ENCODE results near the gene FBXW11. TPM values are rescaled to one million over a fixed set of nuclear protein-coding genes. Genes with fewer than 3 reads are reported as not detected.
"Not testable (repeated sequence)": the region's sequence is repeated elsewhere in the genome, so short reads cannot be mapped to it uniquely, and the experiment has no call there.

The FBXW11 gene
- total RNA-seq, 1 experiment from 2014 or later, result 34.9 TPM

DNA sequence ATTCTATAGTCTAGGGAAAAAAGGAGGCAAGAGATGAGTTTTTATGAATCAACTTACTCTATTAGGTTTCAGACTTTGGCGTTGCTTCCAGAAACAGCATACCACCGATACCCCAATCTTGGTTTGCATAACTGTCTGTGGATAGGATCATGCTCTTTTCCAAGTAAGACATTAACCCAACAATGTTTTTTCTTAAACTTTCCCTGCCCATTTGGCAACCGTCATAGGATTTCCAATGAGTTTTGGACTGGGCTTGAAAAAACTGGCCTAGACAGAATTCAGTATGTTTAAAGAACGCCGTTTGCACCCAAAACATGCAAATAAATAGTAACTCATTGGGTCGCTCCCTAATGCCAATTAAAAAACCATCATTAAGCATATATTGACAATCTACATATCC, 114.8 kb downstream of the FBXW11 start:
- ChIA-PET POLR2A (ENCODE audit: low non-redundant PET) (no interaction called here), CTCF (no interaction called here)
- Histone ChIP-seq H3K4me1 (ENCODE audit: insufficient read depth, low read length, poor library complexity, severe bottlenecking) (peaks cover 8% of the 10 kb centered on the region), H3K9me3 (ENCODE audit: low read depth, low read length, poor library complexity, severe bottlenecking) (no peaks in the 10 kb centered on the region), H3K4me3 (ENCODE audit: low read depth, low read length, poor library complexity, severe bottlenecking) (no peak overlapping the region), H3K36me3 (ENCODE audit: insufficient read depth, low read length, poor library complexity, severe bottlenecking) (no peaks in the 10 kb centered on the region), H3K27me3 (replicated peaks; ENCODE audit: insufficient read depth, low read depth, low read length, poor library complexity) (no peaks in the 10 kb centered on the region), H3K27ac (ENCODE audit: low read depth, low read length, poor library complexity, severe bottlenecking) (no peak overlapping the region)
- no peak for DNase-seq (ENCODE audit: low spot score)
- TF ChIP-seq, protein P1, sequence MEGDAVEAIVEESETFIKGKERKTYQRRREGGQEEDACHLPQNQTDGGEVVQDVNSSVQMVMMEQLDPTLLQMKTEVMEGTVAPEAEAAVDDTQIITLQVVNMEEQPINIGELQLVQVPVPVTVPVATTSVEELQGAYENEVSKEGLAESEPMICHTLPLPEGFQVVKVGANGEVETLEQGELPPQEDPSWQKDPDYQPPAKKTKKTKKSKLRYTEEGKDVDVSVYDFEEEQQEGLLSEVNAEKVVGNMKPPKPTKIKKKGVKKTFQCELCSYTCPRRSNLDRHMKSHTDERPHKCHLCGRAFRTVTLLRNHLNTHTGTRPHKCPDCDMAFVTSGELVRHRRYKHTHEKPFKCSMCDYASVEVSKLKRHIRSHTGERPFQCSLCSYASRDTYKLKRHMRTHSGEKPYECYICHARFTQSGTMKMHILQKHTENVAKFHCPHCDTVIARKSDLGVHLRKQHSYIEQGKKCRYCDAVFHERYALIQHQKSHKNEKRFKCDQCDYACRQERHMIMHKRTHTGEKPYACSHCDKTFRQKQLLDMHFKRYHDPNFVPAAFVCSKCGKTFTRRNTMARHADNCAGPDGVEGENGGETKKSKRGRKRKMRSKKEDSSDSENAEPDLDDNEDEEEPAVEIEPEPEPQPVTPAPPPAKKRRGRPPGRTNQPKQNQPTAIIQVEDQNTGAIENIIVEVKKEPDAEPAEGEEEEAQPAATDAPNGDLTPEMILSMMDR (conservative IDR thresholded peaks at IDR 0.05; ENCODE audit: low read depth, low read length), result no peak
- no peak for TF ChIP-seq EZH2 (IDR thresholded peaks at IDR 0.05; ENCODE audit: borderline replicate concordance, low read depth, low read length, poor library complexity, severe bottlenecking)
- intact Hi-C loops (cut with micrococcal nuclease; ENCODE audit: unreplicated experiment), result no loop called here
- no TSS peak for BruUV-seq (replicated peaks)

DNA sequence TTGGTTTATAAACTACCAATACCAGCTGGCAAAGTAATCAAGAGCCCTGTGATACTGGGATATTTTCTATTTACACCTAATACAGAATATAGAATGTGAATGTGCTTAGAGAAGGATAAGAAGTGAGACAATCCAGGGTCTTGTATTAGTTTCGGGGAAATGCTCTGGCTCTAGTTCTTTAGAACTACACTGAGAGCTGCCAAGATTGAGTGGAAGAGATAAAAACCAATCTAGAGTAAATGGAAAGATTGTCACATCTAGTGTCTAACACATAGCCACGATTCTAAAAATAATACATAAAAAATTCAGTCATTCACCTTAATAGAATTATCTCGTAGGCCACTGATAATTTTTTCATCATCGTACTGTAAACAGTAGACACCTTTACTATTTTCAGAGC, 115.3 kb downstream of the FBXW11 start:
- no peaks in the 10 kb centered on the region for H3K9me3 ChIP-seq (ENCODE audit: low read depth, low read length, poor library complexity, severe bottlenecking)
- H3K27ac ChIP-seq (ENCODE audit: low read depth, low read length, poor library complexity, severe bottlenecking), result no peak overlapping the region
- no peak overlapping the region for H3K4me3 ChIP-seq (ENCODE audit: low read depth, low read length, poor library complexity, severe bottlenecking)
- ChIA-PET CTCF (no interaction called here), POLR2A (ENCODE audit: low non-redundant PET) (no interaction called here)
- no TSS peak for BruUV-seq (replicated peaks)
- TF ChIP-seq, protein P1 (conservative IDR thresholded peaks at IDR 0.05; ENCODE audit: low read depth, low read length), result no peak
- TF ChIP-seq EZH2 (IDR thresholded peaks at IDR 0.05; ENCODE audit: borderline replicate concordance, low read depth, low read length, poor library complexity, severe bottlenecking), result no peak
- peaks cover 8% of the 10 kb centered on the region for H3K4me1 ChIP-seq (ENCODE audit: insufficient read depth, low read length, poor library complexity, severe bottlenecking)
- DNase-seq (ENCODE audit: low spot score), result no peak
- no peaks in the 10 kb centered on the region for H3K36me3 ChIP-seq (ENCODE audit: insufficient read depth, low read length, poor library complexity, severe bottlenecking)
- intact Hi-C loops (cut with micrococcal nuclease; ENCODE audit: unreplicated experiment), result no loop called here
- no peaks in the 10 kb centered on the region for H3K27me3 ChIP-seq (replicated peaks; ENCODE audit: insufficient read depth, low read depth, low read length, poor library complexity)

DNA sequence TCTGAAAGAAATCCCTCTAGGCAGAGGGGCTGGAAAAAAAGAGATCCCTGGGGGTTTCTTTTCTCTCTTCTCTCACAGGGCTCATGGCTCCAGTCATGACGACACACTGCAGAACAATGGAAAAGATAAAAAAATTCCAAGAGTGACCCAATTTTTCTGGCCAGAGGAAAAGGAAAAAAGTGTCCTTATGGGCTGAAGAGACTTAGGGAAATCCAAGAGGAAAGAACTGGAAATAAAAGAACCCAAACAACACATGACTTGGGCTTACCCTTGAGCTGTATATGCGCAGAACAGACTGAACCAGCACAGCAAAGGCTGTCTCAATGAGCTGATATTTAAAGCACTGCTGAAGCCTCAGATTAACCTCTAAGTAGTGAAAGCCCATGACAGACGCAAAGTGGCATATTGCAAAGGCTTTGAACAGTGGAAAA, 118.4 kb downstream of the FBXW11 start:
- POLR2A ChIA-PET (ENCODE audit: low non-redundant PET), result no interaction called here
- H3K27me3 ChIP-seq (replicated peaks; ENCODE audit: insufficient read depth, low read depth, low read length, poor library complexity), result no peaks in the 10 kb centered on the region
- no peak for TF ChIP-seq EZH2 (IDR thresholded peaks at IDR 0.05; ENCODE audit: borderline replicate concordance, low read depth, low read length, poor library complexity, severe bottlenecking)
- TF ChIP-seq, protein P1 (conservative IDR thresholded peaks at IDR 0.05; ENCODE audit: low read depth, low read length), result no peak
- no peaks in the 10 kb centered on the region for H3K36me3 ChIP-seq (ENCODE audit: insufficient read depth, low read length, poor library complexity, severe bottlenecking)
- H3K4me1 ChIP-seq (ENCODE audit: insufficient read depth, low read length, poor library complexity, severe bottlenecking), result peaks cover 4% of the 10 kb centered on the region
- no peak overlapping the region for H3K4me3 ChIP-seq (ENCODE audit: low read depth, low read length, poor library complexity, severe bottlenecking)
- BruUV-seq (replicated peaks), result no TSS peak
- H3K27ac ChIP-seq (ENCODE audit: low read depth, low read length, poor library complexity, severe bottlenecking), result no peak overlapping the region
- H3K9me3 ChIP-seq (ENCODE audit: low read depth, low read length, poor library complexity, severe bottlenecking), result no peaks in the 10 kb centered on the region
- CTCF ChIA-PET, result no interaction called here
- intact Hi-C loops (cut with micrococcal nuclease; ENCODE audit: unreplicated experiment), result no loop called here
- DNase-seq (ENCODE audit: low spot score), result no peak

DNA sequence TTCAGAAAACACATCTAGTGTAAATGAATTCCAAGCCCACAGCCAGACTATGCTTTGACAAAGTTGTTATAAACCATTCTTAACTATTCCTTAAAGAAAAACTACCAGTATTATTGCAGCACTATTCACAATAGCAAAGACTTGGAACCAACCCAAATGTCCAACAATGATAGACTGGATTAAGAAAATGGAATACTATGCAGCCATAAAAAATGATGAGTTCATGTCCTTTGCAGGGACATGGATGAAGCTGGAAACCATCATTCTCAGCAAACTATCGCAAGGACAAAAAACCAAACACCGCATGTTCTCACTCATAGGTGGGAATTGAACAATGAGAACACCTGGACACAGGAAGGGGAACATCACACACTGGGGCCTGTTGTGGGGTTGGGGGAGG, 120.4 kb downstream of the FBXW11 start:
- H3K4me1 ChIP-seq (ENCODE audit: insufficient read depth, low read length, poor library complexity, severe bottlenecking); H3K36me3 ChIP-seq (ENCODE audit: insufficient read depth, low read length, poor library complexity, severe bottlenecking); CTCF ChIA-PET; H3K9me3 ChIP-seq (ENCODE audit: low read depth, low read length, poor library complexity, severe bottlenecking); DNase-seq (ENCODE audit: low spot score); intact Hi-C loops (cut with micrococcal nuclease; ENCODE audit: unreplicated experiment); H3K27ac ChIP-seq (ENCODE audit: low read depth, low read length, poor library complexity, severe bottlenecking); POLR2A ChIA-PET (ENCODE audit: low non-redundant PET); BruUV-seq (replicated peaks); H3K27me3 ChIP-seq (replicated peaks; ENCODE audit: insufficient read depth, low read depth, low read length, poor library complexity); H3K4me3 ChIP-seq (ENCODE audit: low read depth, low read length, poor library complexity, severe bottlenecking): not testable (repeated sequence)
